Measurements from ENCODE around the gene AXL. TPM values are rescaled to one million over a fixed set of nuclear protein-coding genes. Genes with fewer than 3 reads are reported as not detected.

Gene AXL
- total and polyA plus RNA-seq, 2 of the 8 experiments (the other 6 are each of a cell fraction or from before 2014, with no cell fraction given) = 35.3 to 51.0 TPM

- Histone ChIP-seq H3K4me2 (ENCODE audit: insufficient read depth in 1 of 2, low read depth in 2 of 2, low read length in 2 of 2) (no peak overlapping the region), H2AK5ac (ENCODE audit: low read depth, low read length) (no peak overlapping the region), H2BK5ac (ENCODE audit: low read depth, low read length) (no peak overlapping the region), H3K14ac (ENCODE audit: insufficient read length) (no peak overlapping the region), H4K5ac (ENCODE audit: insufficient read length, low read depth, low read length) (no peak overlapping the region), H3K9me3 (ENCODE audit: insufficient read depth in 2 of 2, low read depth in 1 of 2, low read length in 1 of 2) (no peaks in the 10 kb centered on the region), H3K4ac (replicated peaks; ENCODE audit: insufficient read length, low read depth, low read length) (no peak overlapping the region), H3K18ac (ENCODE audit: extremely low read depth, low read length) (no peak overlapping the region), H3K23me2 (ENCODE audit: low read depth, low read length) (no peaks in the 10 kb centered on the region), H3K79me2 (ENCODE audit: control insufficient read depth in 1 of 2, insufficient read depth in 2 of 2, low read length in 2 of 2) (no peaks in the 10 kb centered on the region), H3K36me3 (ENCODE audit: control insufficient read depth in 2 of 4, insufficient read depth in 4 of 4, low read length in 3 of 4) (peaks cover 75 to 100% (median 98%) of the 10 kb centered on the region in 4 experiments), H3K79me1 (ENCODE audit: low read depth, low read length) (peaks cover 2% of the 10 kb centered on the region; the same call in 1 of the 2 replicates), H2BK12ac (ENCODE audit: low read depth, low read length) (no peak overlapping the region), H4K8ac (ENCODE audit: extremely low read depth, insufficient read depth, low read length) (no peak overlapping the region), H2BK120ac (replicated peaks; ENCODE audit: low read depth, low read length) (no peak overlapping the region), H4K91ac (replicated peaks; ENCODE audit: insufficient read length, low read length) (no peak overlapping the region), H3K4me3 (ENCODE audit: extremely low read depth in 1 of 4, insufficient read depth in 2 of 4, low read depth in 3 of 4, low read length in 4 of 4) (no peak overlapping the region), H2AFZ (ENCODE audit: low read length) (no peak overlapping the region), H2BK20ac (ENCODE audit: low read length) (no peak overlapping the region), H3K4me1 (replicated peaks in 1 of 4; ENCODE audit: control insufficient read depth in 3 of 4, insufficient read depth in 4 of 4, low read length in 3 of 4) (no peaks in the 10 kb centered on the region), H3K56ac (replicated peaks; ENCODE audit: insufficient read length, low read depth, low read length) (no peak overlapping the region), H3K23ac (ENCODE audit: insufficient read length) (no peak overlapping the region), H3K9ac (replicated peaks in 1 of 4; ENCODE audit: extremely low read depth in 1 of 4, low read depth in 3 of 4, low read length in 3 of 4) (no peak overlapping the region), H2BK15ac (ENCODE audit: low read length) (no peak overlapping the region), H3K27ac (ENCODE audit: low read depth, low read length) (no peak overlapping the region), H3K27me3 (replicated peaks in 1 of 4; ENCODE audit: control insufficient read depth in 3 of 4, extremely low read depth in 1 of 4, insufficient read depth in 3 of 4, low read length in 3 of 4) (no peaks in the 10 kb centered on the region), H4K20me1 (replicated peaks in 1 of 2; ENCODE audit: control insufficient read depth in 1 of 2, insufficient read depth in 2 of 2, low read length in 2 of 2) (peaks cover 13 to 26% of the 10 kb centered on the region in 2 experiments)
- POLR2A ChIA-PET (ENCODE audit: partially characterized antibody) = interaction anchor here (22.6 to 38.6 kb wide), 2 partner anchors 7 to 16 kb away, joined by 579 read pairs; partner anchors contain the start of genes CCDC97 and HNRNPUL1
- FAIRE-seq = no peak
- no peak for DNase-seq (ENCODE audit: low read depth in 1 of 2, low spot score in 2 of 2)
- CTCF ChIA-PET (ENCODE audit: partially characterized antibody) = interaction anchor here (7.8 kb wide), 1 partner anchor 10 kb away, joined by 63 read pairs; no protein-coding TSS in a partner anchor
- WGBS, 2 experiments (ENCODE audit: extremely low coverage in 1 of 2, insufficient coverage in 1 of 2, insufficient read length in 1 of 2, insufficient replicate concordance in 2 of 2, low coverage in 1 of 2, low lambda C conversion rate in 2 of 2, missing lambda C conversion rate in 1 of 2) = 94% methylated on average over 2 of the region's 2 CpGs; no CpG with 5 or more reads in 1 of the 2 experiments
- TF ChIP-seq KDM5A (IDR thresholded peaks at IDR 0.05; ENCODE audit: low read length) (no peak), ASH2L (IDR thresholded peaks at IDR 0.05; ENCODE audit: low read length) (no peak), ATF2 (IDR thresholded peaks at IDR 0.05; ENCODE audit: low read length) (no peak), MAFK (IDR thresholded peaks at IDR 0.05; ENCODE audit: low read depth, low read length) (no peak), KDM4A (IDR thresholded peaks at IDR 0.05; ENCODE audit: low read depth, low read length, severe bottlenecking) (no peak), BCL11A (IDR thresholded peaks at IDR 0.05; ENCODE audit: low read depth in 2 of 2, low read length in 2 of 2) (no peak), TAF7 (optimal IDR thresholded peaks at IDR 0.05; ENCODE audit: borderline replicate concordance, low read depth, low read length) (no peak), NANOG (IDR thresholded peaks at IDR 0.05; ENCODE audit: insufficient read depth, low read depth, low read length, poor library complexity, severe bottlenecking) (no peak), JUND (IDR thresholded peaks at IDR 0.05; ENCODE audit: low read length) (no peak), E2F6 (IDR thresholded peaks at IDR 0.05) (no peak), FOSL1 (IDR thresholded peaks at IDR 0.05; ENCODE audit: insufficient read depth, low read depth, low read length) (no peak)
Observed at GRCh38 chr19:41296433-41296871, 77.4 kb downstream of the AXL start.

All from H1 (cell line).